ENCODE data around the gene TSR3. TPM values are rescaled to one million over a fixed set of nuclear protein-coding genes. Genes with fewer than 3 reads are reported as not detected.

TSR3 gene
- 48.5 and 67.5 TPM in 2 replicates for total RNA-seq

DNA sequence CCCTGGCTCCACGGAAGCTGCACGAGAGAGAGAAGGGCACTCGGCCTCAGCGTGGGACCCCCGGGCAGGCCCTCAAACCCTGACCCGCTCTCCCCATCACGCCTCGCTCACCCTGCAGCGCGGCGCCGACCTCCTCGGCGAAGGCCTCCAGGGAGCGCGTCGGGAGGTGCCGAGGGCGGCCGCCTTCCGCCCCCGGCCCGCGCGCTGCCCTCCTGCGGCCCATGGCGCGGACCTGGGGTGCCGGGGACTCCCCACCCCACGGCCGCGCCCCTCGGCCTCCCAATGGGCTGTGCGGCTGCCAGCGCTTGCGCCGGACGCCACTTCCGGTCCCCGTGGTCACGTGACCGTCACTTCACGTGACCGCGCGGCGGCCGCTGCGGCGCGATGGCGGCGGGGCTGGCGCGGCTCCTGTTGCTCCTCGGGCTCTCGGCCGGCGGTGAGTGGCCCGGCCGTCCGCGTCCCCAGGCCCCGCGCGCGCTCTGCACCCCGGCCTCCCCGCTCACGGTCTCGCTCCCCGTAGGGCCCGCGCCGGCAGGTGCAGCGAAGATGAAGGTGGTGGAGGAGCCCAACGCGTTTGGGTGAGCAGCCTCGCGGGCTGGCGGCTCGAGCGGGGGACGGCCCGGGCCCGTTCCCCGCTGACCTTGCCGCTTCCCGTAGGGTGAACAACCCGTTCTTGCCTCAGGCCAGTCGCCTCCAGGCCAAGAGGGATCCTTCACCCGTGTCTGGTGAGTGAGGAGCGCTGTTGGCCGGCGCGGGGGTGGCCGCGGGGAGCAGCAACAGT, at the start of gene TSR3, which contains the start of gene GNPTG:
TSS of gene TSR3 (minus strand) at position 297 of the 781 bp plus-strand sequence. CDS start at position 223, 74 bp downstream.
TSS of gene GNPTG (plus strand) at position 350 of the 781 bp plus-strand sequence. CDS start at position 385, 35 bp downstream.

DNA sequence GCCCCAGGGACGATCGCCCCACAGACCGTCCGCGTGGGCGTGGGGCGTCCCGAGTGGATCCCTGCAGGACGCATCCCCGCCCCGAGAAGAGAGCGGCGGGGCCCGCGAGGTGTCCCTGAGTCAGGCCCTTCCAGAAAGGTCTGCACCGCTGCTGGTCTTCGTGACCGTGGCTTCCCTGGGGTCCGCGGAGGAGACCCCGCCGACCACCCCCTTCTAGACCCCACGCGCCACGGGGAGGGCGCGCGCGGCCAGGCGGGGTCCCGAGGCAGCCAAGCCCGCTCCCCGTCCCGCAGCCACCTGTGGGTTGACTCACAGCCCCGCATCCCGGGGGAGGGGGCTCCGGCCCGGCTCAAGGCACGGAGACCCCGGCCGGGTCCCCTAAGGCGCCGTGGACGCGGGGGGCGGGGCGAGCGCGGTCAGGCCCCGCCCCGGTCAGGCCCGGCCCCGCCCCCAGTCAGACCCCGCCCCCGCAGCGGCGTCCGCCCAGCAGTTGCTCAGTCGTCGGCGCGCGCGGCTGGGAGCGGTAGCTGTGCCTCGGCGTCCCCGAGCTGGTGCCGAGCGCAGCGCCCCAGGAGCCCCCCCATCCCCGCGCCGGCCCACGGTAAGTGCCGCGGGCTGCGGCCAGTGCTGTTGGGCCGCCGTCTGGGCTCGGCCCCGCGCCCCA, 18.4 kb downstream of the TSR3 start, which contains the start of gene BAIAP3:
TSS of gene BAIAP3 (plus strand) at position 497 of the 664 bp plus-strand sequence. CDS start 4,905 bp downstream, outside the sequence.

DNA sequence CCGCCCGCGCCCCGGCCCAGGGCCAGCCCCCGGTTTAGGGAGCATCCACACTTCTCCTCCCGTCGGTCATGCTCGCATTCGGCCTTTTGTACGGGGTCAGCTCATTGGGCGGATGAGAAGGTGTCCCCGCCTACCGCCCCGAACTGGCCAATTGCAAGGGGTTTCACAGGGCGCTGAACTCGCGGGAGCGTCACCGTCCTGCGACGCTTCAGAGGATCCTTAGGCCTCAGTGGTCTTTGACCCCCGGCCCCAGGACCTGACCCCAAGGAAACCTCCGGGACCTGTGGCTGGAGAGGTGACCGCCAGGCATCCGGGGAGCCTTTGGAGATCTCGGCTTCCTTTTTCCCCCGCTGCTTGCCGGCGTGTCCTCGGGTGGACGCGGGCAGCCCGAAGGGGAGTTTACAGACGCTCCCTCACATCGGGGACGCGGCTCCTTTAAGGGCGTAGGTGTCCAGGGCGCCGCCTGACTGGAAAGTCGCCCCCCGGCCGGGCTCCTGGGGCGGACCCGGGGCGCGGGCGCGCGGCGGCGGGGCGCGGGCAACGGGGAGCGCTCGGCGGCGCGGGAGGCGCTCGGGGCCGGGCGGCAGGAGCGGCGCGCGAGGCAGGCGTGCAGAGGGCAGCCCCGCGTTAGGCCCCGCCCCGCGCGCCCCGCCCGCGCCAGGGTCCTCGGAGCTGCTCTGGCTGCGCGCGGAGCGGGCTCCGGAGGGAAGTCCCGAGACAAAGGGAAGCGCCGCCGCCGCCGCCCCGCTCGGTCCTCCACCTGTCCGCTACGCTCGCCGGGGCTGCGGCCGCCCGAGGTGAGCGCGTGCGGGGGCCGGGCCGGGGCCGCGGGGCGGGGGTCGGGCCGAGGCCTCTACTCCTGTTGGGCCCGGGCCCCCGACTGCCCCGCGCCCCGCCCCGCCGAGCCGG, 42.4 kb downstream of the TSR3 start, which contains the start of gene UBE2I:
TSS of gene UBE2I (plus strand) at position 660 of the 909 bp plus-strand sequence. CDS start 4,395 bp downstream, outside the sequence.

Other genes with a start within 250 kb of the TSR3 start
- gene CACNA1H, start 198.8 kb downstream of the TSR3 start, total RNA-seq, result under 0.01 and 0.43 TPM in 2 replicates
- not detected in 2 replicates for gene TPSG1, start 126.6 kb downstream of the TSR3 start, total RNA-seq
- not detected in 2 replicates for gene TPSB2, start 121.7 kb downstream of the TSR3 start, total RNA-seq
- not detected in 2 replicates for gene TPSAB1, start 111.2 kb downstream of the TSR3 start, total RNA-seq
- not detected in 2 replicates for gene TPSD1, start 95.8 kb downstream of the TSR3 start, total RNA-seq
- gene UBE2I, start 42.2 kb downstream of the TSR3 start, total RNA-seq, result 35.6 and 35.7 TPM in 2 replicates
- 0.32 and 0.34 TPM in 2 replicates for gene BAIAP3, start 18.2 kb downstream of the TSR3 start, total RNA-seq
- 45.9 and 58.0 TPM in 2 replicates for gene GNPTG, start 53 bp upstream of the TSR3 start, total RNA-seq
- gene UNKL, start 62.8 kb upstream of the TSR3 start, total RNA-seq, result 5.2 and 7.2 TPM in 2 replicates
- 12.6 and 18.4 TPM in 2 replicates for gene UQCC4, start 68.9 kb upstream of the TSR3 start, total RNA-seq
- gene PERCC1, start 79.2 kb upstream of the TSR3 start, total RNA-seq, result not detected in 2 replicates
- 0.32 and 0.43 TPM in 2 replicates for gene CCDC154, start 92.7 kb upstream of the TSR3 start, total RNA-seq
- gene CLCN7, start 123.2 kb upstream of the TSR3 start, total RNA-seq, result 58.9 and 65.9 TPM in 2 replicates
- not detected in 2 replicates for gene PTX4, start 137.1 kb upstream of the TSR3 start, total RNA-seq
- gene TELO2, start 141.5 kb upstream of the TSR3 start, total RNA-seq, result 9.5 and 9.7 TPM in 2 replicates
- 4.6 and 12.3 TPM in 2 replicates for gene TMEM204, start 181.8 kb upstream of the TSR3 start, total RNA-seq